H1 (cell line): ENCODE results near the gene ROBO2. TPM values are rescaled to one million over a fixed set of nuclear protein-coding genes. Genes with fewer than 3 reads are reported as not detected.

ENCODE experiments used
- CTCF ChIA-PET: fragments of 300-600 bp; sonication (Branson Sonifier 250); formaldehyde crosslinking; loops from one replicate; lab custom pipeline; 2021; ENCODE audit not compliant: partially characterized antibody; lab: Charles Lee
- POLR2A ChIA-PET: fragments of 300-600 bp; sonication (Branson Sonifier 250); formaldehyde crosslinking; loops from one replicate; lab custom pipeline; 2021; ENCODE audit warnings: inconsistent platforms; ENCODE audit not compliant: partially characterized antibody; lab: Charles Lee
- DNase-seq, 2 experiments: peaks; one replicate each; pipeline versions ENCODE4 v3.0.0 to v3.0.0-alpha.2; 2010 to 2022; ENCODE audit warnings: low spot score in 2 of 2, low read depth in 1 of 2, mixed read lengths in 1 of 2
- FAIRE-seq: peaks from 2 replicates; lab custom pipeline; 2011; peaks lifted over from hg19 to GRCh38; lab: Jason Lieb, UNC
- H2AFZ ChIP-seq: 2 replicates; pipeline ENCODE4 v1.8.1; 2012; ENCODE audit warnings: low read length, inconsistent platforms
- H2AK5ac ChIP-seq: 2 replicates; pipeline ENCODE4 v1.6.1; 2013; ENCODE audit warnings: low read depth, low read length
- H2BK120ac ChIP-seq: replicated peaks from 2 replicates; pipeline ENCODE3; 2013; ENCODE audit warnings: low read depth, low read length, inconsistent platforms
- H2BK12ac ChIP-seq: 2 replicates; pipeline ENCODE4 v1.6.1; 2013; ENCODE audit warnings: low read depth, low read length
- H2BK15ac ChIP-seq: 2 replicates; pipeline ENCODE4 v1.6.1; 2013; ENCODE audit warnings: low read length
- H2BK20ac ChIP-seq: 2 replicates; pipeline ENCODE4 v1.6.1; 2013; ENCODE audit warnings: low read length
- H2BK5ac ChIP-seq: 2 replicates; pipeline ENCODE4 v1.6.1; 2013; ENCODE audit warnings: low read depth, low read length
- H3K14ac ChIP-seq: 2 replicates; pipeline ENCODE4 v1.6.1; 2013; ENCODE audit warnings: inconsistent platforms; ENCODE audit not compliant: insufficient read length
- H3K18ac ChIP-seq: 2 replicates; pipeline ENCODE4 v1.6.1; 2013; ENCODE audit warnings: low read length; ENCODE audit errors: extremely low read depth
- H3K23ac ChIP-seq: 2 replicates; pipeline ENCODE4 v1.6.1; 2013; ENCODE audit warnings: inconsistent platforms; ENCODE audit not compliant: insufficient read length
- H3K23me2 ChIP-seq: 2 replicates; pipeline ENCODE4 v1.6.1; 2013; ENCODE audit warnings: low read depth, low read length
- H3K27ac ChIP-seq: 2 replicates; pipeline ENCODE4 v1.6.1; 2011; ENCODE audit warnings: low read depth, low read length, inconsistent platforms
- H3K27me3 ChIP-seq, 4 experiments: replicated peaks in 1 of 4; 1 replicate in 1 of 4; 2 replicates in 3 of 4; pipeline versions ENCODE4 v1.6.1 to v1.8.1; 2011 to 2013; ENCODE audit warnings: low read length in 3 of 4, mild to moderate bottlenecking in 3 of 4, inconsistent platforms in 2 of 4, mixed read lengths in 2 of 4, moderate library complexity in 1 of 4; ENCODE audit not compliant: control insufficient read depth in 3 of 4, insufficient read depth in 3 of 4; ENCODE audit errors: extremely low read depth in 1 of 4
- H3K36me3 ChIP-seq, 4 experiments: 2 replicates each; pipeline versions ENCODE4 v1.6.1 to v1.8.1; 2011 to 2013; ENCODE audit warnings: mild to moderate bottlenecking in 4 of 4, low read length in 3 of 4, moderate library complexity in 2 of 4, control low read depth in 1 of 4, inconsistent platforms in 1 of 4; ENCODE audit not compliant: insufficient read depth in 4 of 4, control insufficient read depth in 2 of 4
- H3K4ac ChIP-seq: replicated peaks from 2 replicates; pipeline ENCODE3; 2013; ENCODE audit warnings: low read length, low read depth, mixed read lengths, inconsistent platforms; ENCODE audit not compliant: insufficient read length
- H3K4me1 ChIP-seq, 4 experiments: replicated peaks in 1 of 4; 1 replicate in 1 of 4; 2 replicates in 3 of 4; pipeline versions ENCODE4 v1.6.1 to v1.8.1; 2011 to 2013; ENCODE audit warnings: low read length in 3 of 4, inconsistent platforms in 2 of 4, mixed read lengths in 1 of 4; ENCODE audit not compliant: insufficient read depth in 4 of 4, control insufficient read depth in 3 of 4
- H3K4me2 ChIP-seq, 2 experiments: 2 replicates each; pipeline versions ENCODE4 v1.6.1 to v1.8.1; 2011 to 2013; ENCODE audit warnings: low read depth in 2 of 2, low read length in 2 of 2, control low read depth in 1 of 2, inconsistent platforms in 1 of 2, mild to moderate bottlenecking in 1 of 2; ENCODE audit not compliant: insufficient read depth in 1 of 2
- H3K4me3 ChIP-seq, 4 experiments: fragments of 200-600, 300-600 bp in 1 of 4; sonication (generic), shearing (Covaris generic), sonication (Bioruptor Twin) in 1 of 4; 2 replicates each; pipeline versions ENCODE4 v1.5.1 to v1.8.1; 2011 to 2016; ENCODE audit warnings: low read length in 4 of 4, low read depth in 3 of 4, control low read depth in 2 of 4, inconsistent platforms in 2 of 4, mild to moderate bottlenecking in 2 of 4, mixed read lengths in 1 of 4, moderate library complexity in 1 of 4; ENCODE audit not compliant: insufficient read depth in 2 of 4; ENCODE audit errors: extremely low read depth in 1 of 4
- H3K56ac ChIP-seq: replicated peaks from 2 replicates; pipeline ENCODE3; 2013; ENCODE audit warnings: low read depth, mild to moderate bottlenecking, mixed read lengths, low read length, inconsistent platforms; ENCODE audit not compliant: insufficient read length
- H3K79me1 ChIP-seq: 2 replicates; pipeline ENCODE4 v1.6.1; 2013; ENCODE audit warnings: low read depth, low read length, control low read depth
- H3K79me2 ChIP-seq, 2 experiments: 2 replicates each; pipeline versions ENCODE4 v1.6.1 to v1.8.1; 2012 to 2013; ENCODE audit warnings: low read length in 2 of 2, mild to moderate bottlenecking in 2 of 2, inconsistent platforms in 1 of 2; ENCODE audit not compliant: insufficient read depth in 2 of 2, control insufficient read depth in 1 of 2
- H3K9ac ChIP-seq, 4 experiments: replicated peaks in 1 of 4; 1 replicate in 1 of 4; 2 replicates in 3 of 4; pipeline versions ENCODE4 v1.6.1 to v1.8.1; 2011 to 2013; ENCODE audit warnings: low read depth in 3 of 4, low read length in 3 of 4, control low read depth in 2 of 4, mild to moderate bottlenecking in 2 of 4, moderate library complexity in 2 of 4, inconsistent platforms in 1 of 4; ENCODE audit errors: extremely low read depth in 1 of 4
- H3K9me3 ChIP-seq, 2 experiments: 2 replicates each; pipeline versions ENCODE4 v1.6.1 to v1.8.1; 2012 to 2013; ENCODE audit warnings: mild to moderate bottlenecking in 2 of 2, moderate library complexity in 2 of 2, control low read depth in 1 of 2, inconsistent platforms in 1 of 2, low read depth in 1 of 2, low read length in 1 of 2, mixed read lengths in 1 of 2; ENCODE audit not compliant: insufficient read depth in 2 of 2
- H4K20me1 ChIP-seq, 2 experiments: replicated peaks in 1 of 2; 2 replicates each; pipeline versions ENCODE3 to v1.8.1; 2011 to 2013; ENCODE audit warnings: inconsistent platforms in 2 of 2, low read length in 2 of 2, mild to moderate bottlenecking in 1 of 2; ENCODE audit not compliant: insufficient read depth in 2 of 2, control insufficient read depth in 1 of 2
- H4K5ac ChIP-seq: 2 replicates; pipeline ENCODE4 v1.6.1; 2013; ENCODE audit warnings: low read length, low read depth, mixed read lengths, inconsistent platforms; ENCODE audit not compliant: insufficient read length
- H4K8ac ChIP-seq: 2 replicates; pipeline ENCODE4 v1.8.0; 2013; ENCODE audit warnings: mild to moderate bottlenecking, moderate library complexity, low read length, inconsistent platforms; ENCODE audit not compliant: insufficient read depth; ENCODE audit errors: extremely low read depth
- H4K91ac ChIP-seq: replicated peaks from 2 replicates; pipeline ENCODE3; 2013; ENCODE audit warnings: low read length, mixed read lengths, inconsistent platforms; ENCODE audit not compliant: insufficient read length
- CHD2 ChIP-seq: IDR thresholded peaks from 2 replicates; pipeline ENCODE4 v1.6.1; 2012; ENCODE audit warnings: low read length, improper control_type of control experiment
- EP300 ChIP-seq, 2 experiments: IDR thresholded peaks; 1 replicate in 1 of 2; 2 replicates in 1 of 2; pipeline ENCODE4 v1.6.1; 2011 to 2012; ENCODE audit warnings: low read depth in 2 of 2, low read length in 2 of 2, mild to moderate bottlenecking in 2 of 2, borderline replicate concordance in 1 of 2, inconsistent platforms in 1 of 2, moderate library complexity in 1 of 2
- NRF1 ChIP-seq: IDR thresholded peaks from 2 replicates; pipeline ENCODE4 v1.6.1; 2011; ENCODE audit warnings: mild to moderate bottlenecking, low read depth, low read length, improper control_type of control experiment
- RAD21 ChIP-seq, 2 experiments: IDR thresholded peaks in 1 of 2; conservative IDR thresholded peaks in 1 of 2; 2 replicates each; pipeline ENCODE4 v1.6.1; 2011; ENCODE audit warnings: low read depth in 2 of 2, low read length in 2 of 2, improper control_type of control experiment in 1 of 2, inconsistent platforms in 1 of 2, mild to moderate bottlenecking in 1 of 2, moderate library complexity in 1 of 2
- SUZ12 ChIP-seq: fragments of 200-600 bp; sonication (generic); IDR thresholded peaks from 2 replicates; pipeline ENCODE4 v1.6.1; 2012; ENCODE audit warnings: mild to moderate bottlenecking, inconsistent platforms, low read length, moderate library complexity, mixed read lengths
- TAF1 ChIP-seq: IDR thresholded peaks from 2 replicates; pipeline ENCODE4 v1.6.1; 2011; ENCODE audit warnings: mild to moderate bottlenecking, low read depth, low read length
- TBP ChIP-seq: IDR thresholded peaks from 2 replicates; pipeline ENCODE4 v1.6.1; 2011; ENCODE audit warnings: low read depth, low read length, improper control_type of control experiment
- TEAD4 ChIP-seq: IDR thresholded peaks from 2 replicates; pipeline ENCODE4 v1.6.1; 2012; ENCODE audit warnings: low read depth, low read length, inconsistent platforms, mixed read lengths
- WGBS, 2 experiments: shearing (Covaris generic) in 1 of 2; methylation state at CpG; one replicate each; pipeline versions ENCODE4 v1.1.6 to v1.1.7; 2013 to 2015; ENCODE audit warnings: low lambda C conversion rate in 2 of 2, mixed read lengths in 2 of 2, inconsistent platforms in 1 of 2, low coverage in 1 of 2, missing lambda C conversion rate in 1 of 2; ENCODE audit not compliant: insufficient replicate concordance in 2 of 2, insufficient coverage in 1 of 2, insufficient read length in 1 of 2; ENCODE audit errors: extremely low coverage in 1 of 2, missing lambda C conversion rate in 1 of 2; 5-methylcytosine and 5-hydroxymethylcytosine counted together
- polyA plus RNA-seq, 7 experiments: library from polyadenylated mRNA; depleted of rRNA in 3 of 7; stranded (reverse) in 5 of 7; unstranded in 2 of 7; fragments of >200 nt in 5 of 7; fragments of 200-250 nt in 2 of 7; gene quantifications; 1 replicate in 5 of 7; 2 replicates in 1 of 7; 4 replicates in 1 of 7; pipeline versions ENCODE4 v1.2.1 to v1.2.3, GENCODE V29; 2011 to 2013; ENCODE audit warnings: missing spikeins in 2 of 7, mixed read lengths in 2 of 7
- total RNA-seq: library from RNA; stranded (reverse); fragmentation: NEBNext Ultra II Directional; extraction: Animal tissue kit (Norgen Biotek cat#: 25700); gene quantifications from 2 replicates; pipeline ENCODE4 v1.2.1, GENCODE V29; 2021
- TF ChIP-seq, protein P1 (sequence below): IDR thresholded peaks from 2 replicates; pipeline ENCODE4 v1.6.1; 2012; ENCODE audit warnings: low read length, inconsistent platforms
- TF ChIP-seq, protein P2 (sequence below), 3 experiments: IDR thresholded peaks; 1 replicate in 2 of 3; 2 replicates in 1 of 3; pipeline versions ENCODE4 v1.5.1 to v1.6.1; 2011; ENCODE audit warnings: low read length in 3 of 3, mild to moderate bottlenecking in 3 of 3, inconsistent platforms in 2 of 3, low read depth in 1 of 3, moderate library complexity in 1 of 3; ENCODE audit not compliant: insufficient read depth in 1 of 3; ENCODE audit errors: control extremely low read depth in 1 of 3

ROBO2 gene
- total and polyA plus RNA-seq, 2 of the 8 experiments (the other 6 are each of a cell fraction or from before 2014, with no cell fraction given): 1.5 to 2.9 TPM

DNA sequence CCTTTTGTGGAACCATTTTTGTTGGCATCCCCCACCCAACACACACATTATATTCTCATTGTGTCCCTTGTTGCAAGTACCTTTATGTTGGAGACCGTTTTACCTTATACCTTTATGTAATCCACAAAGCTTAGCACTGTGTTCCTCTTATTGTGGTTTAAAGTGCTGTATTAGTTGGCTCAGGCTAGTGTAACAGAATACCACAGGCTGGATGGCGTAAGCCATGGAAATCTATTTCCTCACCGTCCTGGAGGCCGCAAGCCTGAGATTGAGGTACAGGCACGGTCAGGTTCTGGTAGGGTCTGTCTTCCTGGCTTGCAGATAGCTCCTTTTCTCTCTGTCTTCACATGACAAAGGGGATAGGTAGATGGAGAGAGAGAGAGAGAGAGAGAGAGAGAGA, 302.8 kb downstream of the ROBO2 start:
- Histone ChIP-seq H4K5ac (no peak overlapping the region), H3K18ac (no peak overlapping the region), H2BK120ac (no peak overlapping the region), H3K27me3 (no peaks in the 10 kb centered on the region), H3K4ac (no peak overlapping the region), H3K36me3 (no peaks in the 10 kb centered on the region), H3K79me1 (no peaks in the 10 kb centered on the region), H2BK12ac (no peak overlapping the region), H3K79me2 (no peaks in the 10 kb centered on the region), H2BK5ac (no peak overlapping the region), H3K23ac (no peak overlapping the region), H3K9ac (no peak overlapping the region), H4K20me1 (no peaks in the 10 kb centered on the region), H2AK5ac (no peak overlapping the region), H3K4me3 (no peak overlapping the region), H3K4me1 (no peaks in the 10 kb centered on the region), H3K4me2 (no peak overlapping the region), H3K23me2 (no peaks in the 10 kb centered on the region), H3K56ac (no peak overlapping the region), H3K9me3 (no peaks in the 10 kb centered on the region), H2AFZ (no peak overlapping the region), H4K91ac (no peak overlapping the region), H3K27ac (no peak overlapping the region), H4K8ac (no peak overlapping the region), H3K14ac (no peak overlapping the region), H2BK20ac (no peak overlapping the region), H2BK15ac (no peak overlapping the region)
- 93% methylated on average over 5 of the region's 5 CpGs; no CpG with 5 or more reads in 1 of the 2 experiments for WGBS, 2 experiments
- CTCF ChIA-PET: interaction anchor here (0.9 to 1.8 kb wide), 2 partner anchors 9 to 23 kb away, joined by 5 to 6 read pairs; no protein-coding TSS in a partner anchor
- POLR2A ChIA-PET: no interaction called here
- FAIRE-seq (no peak), DNase-seq (no peak)
- TF ChIP-seq CHD2 (no peak), TBP (no peak), RAD21 (IDR thresholded peaks at IDR 0.05 in 1 of 2, conservative IDR thresholded peaks at IDR 0.05 in 1 of 2; ENCODE audit: low read depth in 2 of 2, low read length in 2 of 2) (no peak), NRF1 (no peak), TEAD4 (no peak), TAF1 (no peak), EP300 (IDR thresholded peaks at IDR 0.05; ENCODE audit: borderline replicate concordance in 1 of 2, low read depth in 2 of 2, low read length in 2 of 2) (no peak), SUZ12 (no peak)
- TF ChIP-seq, protein P1, sequence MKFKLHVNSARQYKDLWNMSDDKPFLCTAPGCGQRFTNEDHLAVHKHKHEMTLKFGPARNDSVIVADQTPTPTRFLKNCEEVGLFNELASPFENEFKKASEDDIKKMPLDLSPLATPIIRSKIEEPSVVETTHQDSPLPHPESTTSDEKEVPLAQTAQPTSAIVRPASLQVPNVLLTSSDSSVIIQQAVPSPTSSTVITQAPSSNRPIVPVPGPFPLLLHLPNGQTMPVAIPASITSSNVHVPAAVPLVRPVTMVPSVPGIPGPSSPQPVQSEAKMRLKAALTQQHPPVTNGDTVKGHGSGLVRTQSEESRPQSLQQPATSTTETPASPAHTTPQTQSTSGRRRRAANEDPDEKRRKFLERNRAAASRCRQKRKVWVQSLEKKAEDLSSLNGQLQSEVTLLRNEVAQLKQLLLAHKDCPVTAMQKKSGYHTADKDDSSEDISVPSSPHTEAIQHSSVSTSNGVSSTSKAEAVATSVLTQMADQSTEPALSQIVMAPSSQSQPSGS: no peak
- TF ChIP-seq, protein P2, sequence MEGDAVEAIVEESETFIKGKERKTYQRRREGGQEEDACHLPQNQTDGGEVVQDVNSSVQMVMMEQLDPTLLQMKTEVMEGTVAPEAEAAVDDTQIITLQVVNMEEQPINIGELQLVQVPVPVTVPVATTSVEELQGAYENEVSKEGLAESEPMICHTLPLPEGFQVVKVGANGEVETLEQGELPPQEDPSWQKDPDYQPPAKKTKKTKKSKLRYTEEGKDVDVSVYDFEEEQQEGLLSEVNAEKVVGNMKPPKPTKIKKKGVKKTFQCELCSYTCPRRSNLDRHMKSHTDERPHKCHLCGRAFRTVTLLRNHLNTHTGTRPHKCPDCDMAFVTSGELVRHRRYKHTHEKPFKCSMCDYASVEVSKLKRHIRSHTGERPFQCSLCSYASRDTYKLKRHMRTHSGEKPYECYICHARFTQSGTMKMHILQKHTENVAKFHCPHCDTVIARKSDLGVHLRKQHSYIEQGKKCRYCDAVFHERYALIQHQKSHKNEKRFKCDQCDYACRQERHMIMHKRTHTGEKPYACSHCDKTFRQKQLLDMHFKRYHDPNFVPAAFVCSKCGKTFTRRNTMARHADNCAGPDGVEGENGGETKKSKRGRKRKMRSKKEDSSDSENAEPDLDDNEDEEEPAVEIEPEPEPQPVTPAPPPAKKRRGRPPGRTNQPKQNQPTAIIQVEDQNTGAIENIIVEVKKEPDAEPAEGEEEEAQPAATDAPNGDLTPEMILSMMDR (IDR thresholded peaks at IDR 0.05; ENCODE audit: control extremely low read depth in 1 of 3, insufficient read depth in 1 of 3, low read depth in 1 of 3, low read length in 3 of 3): no peak
